ENCODE measurements around the gene FRMD4A.

FRMD4A gene

GRCh38 chr10:13709931-13710650, 620.6 kb downstream of the FRMD4A start:
- DNase-seq: no peak

DNA sequence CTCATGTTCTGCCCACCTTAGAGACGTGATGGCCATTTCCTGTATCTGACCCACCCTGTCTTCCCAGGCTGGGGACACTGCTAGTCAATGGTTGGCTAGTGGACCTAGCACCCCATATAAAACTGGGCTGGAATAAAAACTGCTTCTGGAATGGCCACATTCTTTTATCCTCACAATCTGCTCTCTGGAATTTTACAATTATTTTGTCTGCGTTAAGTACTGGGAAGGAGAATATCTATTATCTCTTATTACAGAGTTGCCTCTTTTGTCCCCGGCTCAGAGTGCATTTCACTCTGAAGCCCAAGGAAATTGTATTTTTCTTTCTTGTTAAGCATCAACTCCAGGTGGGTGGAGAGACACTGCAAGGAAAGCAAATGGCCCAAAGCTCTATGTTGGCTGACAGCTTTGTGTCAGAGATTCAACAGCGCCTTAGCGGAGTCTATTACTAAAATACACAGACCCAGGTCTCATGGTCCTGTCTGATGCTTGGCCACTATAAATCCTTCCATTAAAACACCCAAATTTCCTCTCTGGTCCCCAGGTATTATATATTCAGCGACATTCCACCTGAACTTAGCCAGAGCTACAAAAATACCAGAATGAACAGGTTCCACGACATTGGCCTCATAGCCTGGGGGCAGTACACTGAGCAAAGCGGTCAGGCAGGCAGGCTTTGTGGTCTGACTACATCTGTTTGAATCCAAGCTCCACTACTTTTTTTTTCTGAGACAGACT, 622.3 kb downstream of the FRMD4A start:
- no peak for DNase-seq

GRCh38 chr10:13707156-13707881, 623.4 kb downstream of the FRMD4A start:
- peak; percentile 23 for DNase-seq

GRCh38 chr10:13706604-13707003, 624.1 kb downstream of the FRMD4A start:
- DNase-seq: no peak

DNA sequence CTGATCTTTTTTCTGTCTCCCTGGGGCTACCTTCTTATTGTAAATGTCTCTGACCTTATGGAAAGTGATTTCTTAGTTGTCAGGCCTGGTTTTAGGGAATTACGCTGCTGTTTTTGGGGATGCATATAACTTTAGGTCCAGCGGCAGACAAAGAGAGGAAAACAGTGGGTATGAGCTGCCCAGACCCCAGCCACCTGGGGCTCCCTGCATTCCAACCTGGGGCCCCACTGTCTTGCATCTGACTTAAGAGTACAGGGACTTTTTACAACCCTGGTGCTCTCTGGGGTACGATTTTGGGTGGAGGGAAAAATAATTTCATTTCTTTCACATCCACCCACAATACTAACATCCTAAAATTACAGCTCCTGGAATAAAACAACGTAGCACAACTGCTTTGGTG, 624.5 kb downstream of the FRMD4A start:
- no peak for DNase-seq

DNA sequence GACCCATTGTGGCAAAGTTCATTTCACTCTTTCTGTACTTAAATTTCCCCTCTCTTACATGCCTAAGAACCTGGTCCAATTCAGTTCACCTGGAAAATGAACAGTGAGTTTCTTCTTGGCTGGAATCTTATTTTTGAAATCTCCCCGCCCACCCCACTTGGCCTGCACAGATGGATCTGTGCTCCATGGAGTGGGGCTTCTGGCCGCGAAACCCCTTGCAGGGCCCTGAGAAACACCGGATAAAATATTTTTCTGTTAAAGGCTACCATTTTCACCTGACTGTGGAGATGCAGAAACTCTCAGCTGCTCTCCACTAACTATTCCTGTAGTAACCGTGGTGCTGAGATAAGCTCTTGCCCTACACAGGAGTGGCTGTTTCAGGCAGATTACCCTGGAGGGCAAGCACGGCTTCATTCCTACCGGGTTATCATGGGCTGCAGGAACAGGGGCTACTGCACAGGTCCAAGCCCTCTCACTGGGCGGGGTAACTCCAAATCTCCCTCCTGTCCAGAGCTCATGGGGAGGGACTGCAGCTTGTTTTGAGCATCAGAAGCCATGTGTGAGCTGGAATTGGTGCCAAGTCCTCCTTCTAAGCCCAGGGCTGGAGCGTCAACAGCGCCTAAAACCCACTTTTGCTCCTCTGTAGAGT, 625.1 kb downstream of the FRMD4A start:
- DNase-seq: no peak

GRCh38 chr10:13704964-13705363, 625.8 kb downstream of the FRMD4A start:
- no peak for DNase-seq

DNA sequence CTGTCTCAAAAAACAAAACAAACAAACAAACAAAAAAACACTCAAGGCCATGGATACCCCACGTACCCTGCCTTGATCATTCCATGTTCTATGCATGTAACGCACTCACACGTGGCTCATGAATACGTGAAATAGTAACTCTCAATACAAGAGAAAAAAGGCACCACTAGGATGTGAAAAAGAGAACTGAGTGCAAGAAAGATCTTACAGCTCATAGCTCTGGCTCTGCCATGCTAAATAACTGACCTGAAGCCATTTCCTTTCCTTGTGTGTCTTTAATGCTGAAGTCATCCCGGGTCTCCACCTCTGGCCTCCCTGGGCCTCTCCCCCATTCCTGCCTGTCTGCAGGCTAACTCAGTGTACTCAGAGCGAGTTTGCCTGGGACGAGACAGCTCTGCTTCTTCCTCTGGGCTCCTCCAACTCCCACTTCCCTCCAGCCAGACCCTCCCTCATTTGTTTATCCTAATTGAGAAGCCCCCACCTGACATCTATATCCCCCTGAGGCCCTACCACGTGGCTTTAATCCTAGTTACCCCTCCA, 626.7 kb downstream of the FRMD4A start:
- DNase-seq: no peak

DNA sequence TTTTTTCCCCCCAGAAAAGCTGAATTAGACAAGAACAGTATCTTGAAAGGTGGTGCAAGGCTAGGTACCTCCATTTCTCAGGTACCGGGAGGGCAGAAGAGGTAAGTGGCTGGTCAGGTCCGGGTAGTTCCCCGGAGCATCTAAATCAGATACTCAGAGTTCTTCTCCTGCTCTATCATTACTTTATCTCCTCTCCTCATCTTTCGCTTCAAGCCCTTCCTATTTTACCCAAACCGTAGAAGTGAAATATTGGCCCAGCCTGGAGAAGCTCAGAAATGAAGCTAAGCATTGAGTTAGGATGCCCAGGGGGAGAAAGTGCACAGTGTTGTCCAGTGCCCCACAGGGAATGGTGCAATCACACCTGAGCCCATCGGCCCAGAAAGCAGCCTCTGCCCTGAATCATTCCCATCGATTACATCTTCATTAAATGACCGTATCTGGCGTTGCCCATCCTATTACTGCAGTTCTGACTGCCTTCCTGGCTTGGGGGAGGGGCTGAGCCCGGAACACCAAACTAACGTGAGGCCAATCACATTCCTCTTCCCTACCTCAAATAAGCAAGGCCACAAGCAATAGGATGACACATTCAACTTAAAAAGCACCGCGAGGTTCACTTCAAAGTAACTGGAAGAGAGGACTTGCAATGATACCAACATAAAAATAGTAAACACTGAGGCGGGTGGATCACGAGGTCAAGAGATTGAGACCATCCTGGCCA, 627.5 kb downstream of the FRMD4A start:
- no peak for DNase-seq

GRCh38 chr10:13701157-13701919, 629.4 kb downstream of the FRMD4A start:
- no peak for DNase-seq

- no peak for DNase-seq
These were observed 630.1 kb downstream of the FRMD4A start for GRCh38 chr10:13700473-13701144.

- DNase-seq: no peak
These were observed 631.5 kb downstream of the FRMD4A start for GRCh38 chr10:13699216-13699615.

DNA sequence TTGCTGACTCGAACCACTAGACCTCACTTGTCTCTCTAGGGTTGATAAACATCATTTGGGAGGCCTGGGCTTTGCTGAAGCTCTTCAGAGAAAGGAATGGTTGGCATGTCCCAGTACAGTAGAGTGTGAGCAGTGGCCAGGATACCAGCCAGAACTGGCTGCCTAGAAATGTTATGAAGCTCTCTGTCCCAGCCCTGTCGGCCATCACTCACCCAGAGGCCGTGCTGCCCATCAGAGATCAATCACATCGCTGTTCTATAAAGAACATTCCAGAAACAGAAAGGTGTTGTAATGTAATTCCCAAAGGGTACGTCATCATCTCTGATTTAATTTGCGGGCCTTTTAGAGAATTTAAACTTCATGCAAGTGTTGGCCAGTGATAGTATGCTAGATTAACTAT, 632.5 kb downstream of the FRMD4A start:
- DNase-seq: no peak

DNA sequence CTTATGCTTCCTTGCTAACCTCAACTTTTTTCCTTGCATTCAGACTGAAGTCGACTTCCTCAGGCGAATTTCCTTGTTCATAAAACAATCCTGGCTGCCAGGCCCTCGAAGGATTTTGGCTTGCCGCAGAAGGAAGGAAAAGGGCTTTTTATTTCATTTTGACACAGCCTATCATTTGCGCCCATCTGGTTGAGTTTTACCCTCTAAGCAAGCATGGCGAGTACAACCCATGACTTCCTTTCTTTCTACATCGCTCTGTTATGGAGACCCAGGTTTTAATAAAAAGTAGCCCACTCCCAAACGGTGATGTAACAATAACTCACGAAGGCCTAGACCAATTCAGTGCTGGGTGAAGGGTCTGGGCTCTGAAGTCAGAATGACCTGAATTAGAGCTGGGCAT, 634.7 kb downstream of the FRMD4A start:
- DNase-seq: no peak

GRCh38 chr10:13695588-13695987, 635.1 kb downstream of the FRMD4A start:
- no peak for DNase-seq

GRCh38 chr10:13693783-13694700, 636.7 kb downstream of the FRMD4A start:
- no peak for DNase-seq

- no peak for DNase-seq
These were observed 640.4 kb downstream of the FRMD4A start for GRCh38 chr10:13690281-13690825.

- DNase-seq: no peak
These were observed 644.4 kb downstream of the FRMD4A start for GRCh38 chr10:13686331-13686752.

DNA sequence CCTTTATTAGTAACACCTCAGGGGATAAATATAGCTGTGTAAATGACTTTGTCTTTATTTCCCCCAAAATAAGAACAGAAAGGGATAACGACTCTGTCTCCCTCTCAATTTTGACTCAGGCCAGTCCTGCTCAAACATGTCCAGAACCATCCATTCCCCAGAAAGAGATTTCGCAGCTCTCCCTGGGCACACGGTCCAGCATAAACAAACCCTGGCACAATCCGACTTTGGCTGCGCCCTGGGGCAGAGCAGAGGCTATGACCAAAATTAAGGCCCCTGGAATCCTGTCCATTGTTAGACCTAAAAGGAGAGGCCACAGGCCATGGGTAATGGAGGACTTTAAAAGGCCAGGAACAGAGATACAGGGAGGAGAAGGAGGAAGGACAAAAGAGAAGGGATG, 644.8 kb downstream of the FRMD4A start:
- DNase-seq: no peak

Data from activated T-cell treated with anti-CD3 and anti-CD28 coated beads, Interleukin-2, amount 50 U/mL, for 1 hour (primary cell).